Stimulated activated CD4-positive, alpha-beta T cell treated with anti-CD3 and anti-CD28 coated beads, Interleukin-4, amount 100 ng/mL, for 24 hours (primary cell): ENCODE results near the gene F3.

ENCODE experiments used
- DNase-seq: peaks from one replicate; pipeline ENCODE4 v3.0.0-alpha.2; 2020

F3 gene

DNA sequence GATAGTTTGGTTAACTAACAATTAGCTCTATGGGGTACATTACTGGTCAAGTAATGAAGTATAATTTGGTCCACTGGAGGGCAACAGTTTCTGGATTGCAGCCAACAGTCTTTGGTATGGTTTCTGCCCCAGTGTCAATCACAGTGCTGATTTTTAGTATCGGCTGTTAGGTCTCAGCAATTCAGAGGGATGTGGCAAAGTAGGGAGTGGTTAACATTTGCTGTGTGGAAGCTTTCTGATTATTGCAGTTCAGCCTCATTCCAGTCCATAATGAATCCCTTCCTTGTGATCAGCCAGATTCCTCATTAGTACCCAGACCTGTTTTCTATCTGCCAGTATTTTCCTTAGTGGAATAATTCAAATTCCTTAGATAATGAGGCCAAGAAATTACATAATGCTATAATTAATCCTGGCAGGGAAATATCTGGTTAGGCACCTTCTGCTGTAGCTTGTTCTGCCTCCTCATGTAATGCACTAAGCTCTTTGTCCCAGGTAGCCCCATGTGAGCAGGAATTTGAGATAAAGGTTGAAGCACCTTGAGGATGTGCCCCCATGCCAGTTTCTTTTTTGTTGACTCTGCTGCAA lies 14.0 kb downstream of the F3 start:
- no peak for DNase-seq

DNA sequence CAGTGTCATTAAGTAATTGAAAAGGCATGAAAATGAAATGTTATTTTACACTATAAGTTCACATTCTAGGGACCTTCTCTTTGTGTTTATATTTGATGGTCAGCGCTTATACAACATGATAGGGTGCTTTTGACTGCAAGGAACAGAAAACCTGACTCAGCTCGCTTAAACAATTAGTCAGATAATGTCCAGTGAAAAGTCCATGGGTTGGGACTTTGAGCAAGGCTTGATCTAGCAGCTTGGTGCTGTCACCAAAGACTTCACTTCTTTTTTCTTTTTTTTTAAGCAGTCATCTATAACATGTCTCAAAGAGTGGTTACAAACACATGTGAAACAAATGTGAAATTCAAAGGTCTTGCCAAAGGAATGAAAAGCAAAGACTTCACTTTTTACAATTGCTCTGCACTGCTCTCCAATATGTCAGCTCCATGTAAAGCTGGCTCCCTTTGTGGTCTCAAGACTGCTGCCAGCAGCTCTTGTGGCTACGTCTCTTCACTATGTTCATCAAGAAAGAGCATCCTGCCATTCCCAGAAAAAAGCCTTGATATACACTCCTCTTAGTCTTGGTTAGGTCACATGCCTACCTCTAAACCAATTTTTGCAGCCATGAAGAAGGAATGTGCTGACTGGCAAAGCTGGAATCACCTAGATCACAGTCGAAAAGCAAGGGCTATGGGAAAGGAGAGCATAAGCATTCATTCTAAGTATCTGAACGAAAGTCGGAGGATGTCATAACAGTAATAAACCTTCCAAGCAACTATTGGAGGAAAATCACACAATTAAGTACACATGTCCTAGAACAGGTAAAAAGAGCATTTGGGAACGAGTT lies 15.2 kb downstream of the F3 start:
- DNase-seq = no peak

DNA sequence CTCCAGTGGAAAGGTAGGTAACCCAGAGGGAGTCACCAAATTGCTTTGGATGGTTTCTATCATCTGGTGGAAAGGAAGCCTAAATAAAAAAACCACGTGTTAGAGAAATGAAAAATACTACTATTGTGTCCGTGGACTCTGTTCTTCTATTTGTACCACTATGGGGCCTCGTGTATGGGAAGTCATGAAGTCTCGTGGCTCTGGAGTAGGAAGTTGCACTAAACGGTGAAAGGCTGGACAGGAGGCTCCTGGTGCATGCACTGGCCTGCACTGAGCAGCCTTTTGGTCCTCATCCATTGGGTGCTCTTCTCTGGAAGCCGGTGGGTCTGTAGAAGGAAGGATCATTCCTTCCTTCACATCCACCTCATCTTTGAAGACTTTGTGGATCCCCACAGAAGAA lies 17.0 kb downstream of the F3 start:
- no peak for DNase-seq

GRCh38 chr1:94522304-94522703 lies 19.3 kb downstream of the F3 start:
- no peak for DNase-seq

- no peak for DNase-seq
Observed at GRCh38 chr1:94519351-94519750, 22.2 kb downstream of the F3 start.

GRCh38 chr1:94515296-94515947 lies 26.1 kb downstream of the F3 start:
- no peak for DNase-seq

- no peak for DNase-seq
Observed at GRCh38 chr1:94514095-94514727, 27.3 kb downstream of the F3 start.

DNA sequence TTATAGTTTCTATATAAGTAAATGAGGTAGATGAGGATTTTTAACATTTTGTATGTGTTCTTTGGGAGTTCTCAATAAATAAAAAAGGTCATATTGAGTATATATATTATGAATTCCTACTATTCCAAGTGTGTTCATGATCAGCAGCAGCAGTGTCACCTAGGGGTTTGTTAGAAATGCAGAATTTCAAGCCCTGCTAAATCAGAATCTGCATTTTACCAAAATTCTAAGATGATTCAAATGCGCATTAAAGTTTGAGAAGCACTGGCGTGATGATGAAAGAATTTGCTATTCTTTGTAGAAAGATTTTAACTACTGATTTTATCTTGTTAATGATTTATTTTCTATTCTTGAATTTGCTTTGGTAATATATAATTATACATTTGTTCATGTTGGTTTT lies 28.7 kb downstream of the F3 start:
- no peak for DNase-seq

DNA sequence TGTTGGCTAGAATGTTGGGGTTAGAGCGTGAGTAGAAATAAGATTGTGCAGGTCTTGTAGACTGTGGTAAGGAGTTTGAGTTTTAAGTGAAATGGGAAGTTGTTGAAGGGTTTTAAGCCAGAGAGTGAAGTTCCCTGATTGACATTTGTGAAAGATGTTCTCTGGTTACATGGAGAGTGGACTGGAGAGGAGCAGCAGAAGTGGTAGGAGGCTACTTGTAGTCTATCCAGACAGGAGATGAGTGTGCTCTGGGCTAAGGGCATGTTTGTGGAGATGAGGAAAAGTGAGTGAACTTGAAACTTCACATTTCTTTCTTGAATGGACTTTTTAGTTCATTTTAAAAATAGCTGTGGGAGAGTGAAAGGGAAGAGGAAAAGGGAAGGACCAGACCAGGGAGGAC lies 37.0 kb downstream of the F3 start:
- DNase-seq = no peak

DNA sequence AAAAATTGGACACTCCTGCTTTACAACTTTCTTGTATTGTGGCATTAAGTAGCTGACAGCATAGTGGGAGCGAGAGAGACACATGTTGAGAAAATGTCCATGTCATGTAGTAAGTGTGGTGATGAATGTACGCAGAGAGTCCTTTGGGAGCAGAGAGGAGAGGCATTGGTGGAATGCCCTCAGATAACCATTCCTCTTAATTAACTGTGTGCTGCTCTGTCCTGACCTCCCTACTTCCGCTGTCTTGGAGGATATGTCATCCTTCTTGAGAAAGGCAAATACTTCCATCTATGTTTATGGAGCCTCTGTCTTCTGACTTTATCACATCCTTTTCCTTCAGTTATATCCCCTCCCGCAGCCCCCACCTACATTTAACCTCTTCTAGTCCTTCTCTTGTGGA lies 38.4 kb downstream of the F3 start:
- no peak for DNase-seq

DNA sequence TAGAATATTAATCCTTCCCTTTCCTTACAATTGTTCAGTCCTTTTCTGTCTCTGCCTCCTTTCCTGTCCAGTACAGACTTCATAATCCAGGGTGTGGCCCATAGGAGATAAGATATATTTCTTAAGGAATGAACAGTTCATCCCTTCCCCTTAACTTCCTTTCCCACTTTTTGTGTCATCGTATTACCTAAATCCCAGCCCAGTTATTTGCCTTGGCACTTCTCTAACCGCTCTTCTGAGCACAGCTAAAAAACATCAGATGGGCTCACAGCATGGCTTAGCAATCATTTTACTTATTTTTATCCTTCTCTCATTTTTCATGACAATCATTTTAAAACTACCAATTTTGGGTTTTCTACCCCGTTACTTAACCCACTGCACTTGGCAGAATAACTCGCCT lies 39.6 kb downstream of the F3 start:
- no peak for DNase-seq

DNA sequence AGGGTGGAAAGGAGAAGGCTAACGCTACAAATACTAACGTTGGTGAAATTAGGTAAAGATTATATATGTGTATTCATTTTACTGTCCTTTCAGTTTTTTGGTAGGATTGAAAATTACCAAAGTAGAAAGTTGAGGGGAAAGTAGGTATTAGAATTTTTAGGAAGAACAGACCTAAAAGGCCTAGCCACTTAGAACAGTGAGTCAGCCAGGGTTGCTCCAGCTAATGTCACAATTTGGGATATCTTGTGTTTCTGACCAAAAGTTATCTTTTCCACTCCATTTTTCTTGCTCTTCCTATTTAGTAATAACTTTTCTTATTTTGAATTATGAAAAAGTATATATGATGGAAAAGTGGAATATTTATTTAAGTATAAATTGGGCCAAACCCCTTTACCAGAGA lies 40.1 kb downstream of the F3 start:
- DNase-seq = no peak

DNA sequence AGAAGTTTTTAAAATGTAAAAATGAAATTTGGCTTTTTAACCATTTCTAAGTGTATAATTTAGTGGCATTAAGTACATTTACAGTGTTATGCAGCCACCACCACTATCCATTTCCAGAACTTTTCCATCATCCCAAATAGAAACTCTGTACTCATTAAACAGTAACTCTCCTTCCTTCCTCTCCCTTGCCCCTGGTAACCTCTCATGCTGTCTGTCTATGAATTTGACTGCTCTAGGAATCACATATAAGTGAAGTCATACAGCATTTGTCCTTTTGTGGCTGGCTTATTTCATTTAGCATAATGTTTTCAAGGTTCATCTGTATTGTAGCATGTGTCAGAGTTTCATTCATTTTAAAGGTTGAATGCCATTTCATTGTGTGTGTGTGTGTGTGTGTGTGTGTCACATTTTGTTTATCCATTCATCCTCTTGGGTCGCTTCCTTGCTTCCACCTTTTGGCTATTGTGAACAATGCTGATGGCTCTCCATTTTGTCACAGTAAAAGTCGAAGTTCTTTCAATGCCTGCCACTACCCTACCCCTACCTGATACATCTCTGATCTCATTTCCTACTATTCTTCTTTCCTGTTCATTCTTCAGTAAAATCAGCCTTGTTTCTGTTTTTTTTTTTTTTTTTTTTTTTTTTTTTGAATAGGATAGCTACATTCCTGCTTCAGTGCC lies 45.3 kb downstream of the F3 start:
- DNase-seq = no peak

DNA sequence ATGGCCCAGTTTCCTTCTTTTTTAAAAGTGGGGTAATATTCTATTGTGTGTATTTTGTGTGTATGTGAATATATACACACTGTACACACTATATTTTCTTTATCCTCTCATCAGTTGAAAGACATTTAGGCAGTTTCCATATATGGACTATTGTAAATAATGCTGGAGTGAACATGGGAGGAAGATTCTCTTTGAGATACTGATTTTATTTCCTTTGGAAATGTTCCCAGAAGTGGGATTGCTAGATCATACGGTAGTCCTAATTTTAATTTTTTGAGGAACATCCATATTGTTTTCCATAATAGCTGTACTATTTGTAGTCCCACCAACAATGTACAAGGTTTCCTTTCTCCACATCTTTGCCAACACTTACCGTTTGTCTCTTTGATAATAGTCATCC lies 51.0 kb downstream of the F3 start:
- no peak for DNase-seq

GRCh38 chr1:94486990-94487389 lies 54.6 kb downstream of the F3 start:
- DNase-seq = no peak

- peak; percentile 29 for DNase-seq
Observed at GRCh38 chr1:94481473-94481933, 60.1 kb downstream of the F3 start.

DNA sequence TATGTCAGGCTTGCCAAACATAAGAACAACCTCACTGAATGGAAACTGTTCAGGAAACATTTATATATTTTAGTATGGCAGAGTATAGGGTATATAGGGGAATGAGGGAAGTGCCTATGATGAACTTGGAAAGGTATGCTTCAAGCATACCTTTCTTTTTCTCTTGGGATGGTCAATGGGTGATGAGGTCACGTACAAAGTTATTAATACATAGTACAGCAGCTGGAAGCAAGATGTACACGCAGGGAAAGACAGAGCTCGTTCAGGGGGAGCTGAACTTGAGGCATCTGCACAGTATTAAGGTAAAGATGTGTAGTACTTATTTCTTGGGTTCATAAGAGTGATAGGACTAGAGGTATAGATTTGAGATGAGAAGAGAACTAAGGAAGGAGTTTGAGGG lies 61.9 kb downstream of the F3 start:
- no peak for DNase-seq
